Measurements from ENCODE around the gene PARVA.
A peak's percentile ranks its signal among the peaks of the same experiment; 100 is the strongest.

PARVA gene

GRCh38 chr11:12456651-12457579 is 79.5 kb downstream of the PARVA start:
- H3K27ac ChIP-seq (ENCODE audit: low read depth, low read length), result peak overlapping the region; percentile 35; the same call in 1 of the 2 replicates
- 0 out of 2 replicates have a peak overlapping the region, but pooled peaks have one; percentile 10 for H3K4me3 ChIP-seq (ENCODE audit: low read depth, low read length)
- peaks cover 32% of the 10 kb centered on the region for H3K79me2 ChIP-seq (ENCODE audit: control insufficient read depth, insufficient read depth, low read length, unreplicated experiment)
- no peak overlapping the region for H2AFZ ChIP-seq (ENCODE audit: low read length, unreplicated experiment)
- peaks cover 45% of the 10 kb centered on the region for H3K4me1 ChIP-seq (ENCODE audit: control insufficient read depth, insufficient read depth, low read length, unreplicated experiment)
- H3K36me3 ChIP-seq (ENCODE audit: insufficient read depth, low read length), result no peaks in the 10 kb centered on the region
- H3K27me3 ChIP-seq (ENCODE audit: insufficient read depth, low read length), result no peaks in the 10 kb centered on the region

- peaks cover 27% of the 10 kb centered on the region for H3K79me2 ChIP-seq (ENCODE audit: control insufficient read depth, insufficient read depth, low read length, unreplicated experiment)
- H3K36me3 ChIP-seq (ENCODE audit: insufficient read depth, low read length), result no peaks in the 10 kb centered on the region
- H3K4me1 ChIP-seq (ENCODE audit: control insufficient read depth, insufficient read depth, low read length, unreplicated experiment), result peaks cover 45% of the 10 kb centered on the region
- no peaks in the 10 kb centered on the region for H3K27me3 ChIP-seq (ENCODE audit: insufficient read depth, low read length)
- no peak overlapping the region for H3K4me3 ChIP-seq (ENCODE audit: low read depth, low read length)
- H2AFZ ChIP-seq (ENCODE audit: low read length, unreplicated experiment), result no peak overlapping the region
- no peak overlapping the region for H3K27ac ChIP-seq (ENCODE audit: low read depth, low read length)
Observed at GRCh38 chr11:12458042-12458441, 80.7 kb downstream of the PARVA start.

GRCh38 chr11:12459374-12459773 is 82.0 kb downstream of the PARVA start:
- H3K36me3 ChIP-seq (ENCODE audit: insufficient read depth, low read length), result peaks cover 3% of the 10 kb centered on the region; the same call in 1 of the 2 replicates
- H3K27ac ChIP-seq (ENCODE audit: low read depth, low read length), result no peak overlapping the region
- no peak overlapping the region for H3K4me3 ChIP-seq (ENCODE audit: low read depth, low read length)
- peaks cover 27% of the 10 kb centered on the region for H3K79me2 ChIP-seq (ENCODE audit: control insufficient read depth, insufficient read depth, low read length, unreplicated experiment)
- no peak overlapping the region for H2AFZ ChIP-seq (ENCODE audit: low read length, unreplicated experiment)
- H3K27me3 ChIP-seq (ENCODE audit: insufficient read depth, low read length), result no peaks in the 10 kb centered on the region
- peaks cover 33% of the 10 kb centered on the region for H3K4me1 ChIP-seq (ENCODE audit: control insufficient read depth, insufficient read depth, low read length, unreplicated experiment)

- no peak overlapping the region for H3K27ac ChIP-seq (ENCODE audit: low read depth, low read length)
- H2AFZ ChIP-seq (ENCODE audit: low read length, unreplicated experiment), result no peak overlapping the region
- H3K4me3 ChIP-seq (ENCODE audit: low read depth, low read length), result no peak overlapping the region
- H3K27me3 ChIP-seq (ENCODE audit: insufficient read depth, low read length), result no peaks in the 10 kb centered on the region
- H3K4me1 ChIP-seq (ENCODE audit: control insufficient read depth, insufficient read depth, low read length, unreplicated experiment), result peaks cover 27% of the 10 kb centered on the region
- H3K36me3 ChIP-seq (ENCODE audit: insufficient read depth, low read length), result peaks cover 3% of the 10 kb centered on the region; the same call in 1 of the 2 replicates
- peaks cover 26% of the 10 kb centered on the region for H3K79me2 ChIP-seq (ENCODE audit: control insufficient read depth, insufficient read depth, low read length, unreplicated experiment)
Observed at GRCh38 chr11:12459865-12460444, 82.6 kb downstream of the PARVA start.

- peaks cover 3% of the 10 kb centered on the region; the same call in 1 of the 2 replicates for H3K36me3 ChIP-seq (ENCODE audit: insufficient read depth, low read length)
- H3K27ac ChIP-seq (ENCODE audit: low read depth, low read length), result no peak overlapping the region
- H3K27me3 ChIP-seq (ENCODE audit: insufficient read depth, low read length), result no peaks in the 10 kb centered on the region
- peaks cover 22% of the 10 kb centered on the region for H3K79me2 ChIP-seq (ENCODE audit: control insufficient read depth, insufficient read depth, low read length, unreplicated experiment)
- no peak overlapping the region for H2AFZ ChIP-seq (ENCODE audit: low read length, unreplicated experiment)
- H3K4me3 ChIP-seq (ENCODE audit: low read depth, low read length), result no peak overlapping the region
- H3K4me1 ChIP-seq (ENCODE audit: control insufficient read depth, insufficient read depth, low read length, unreplicated experiment), result peaks cover 22% of the 10 kb centered on the region
Observed at GRCh38 chr11:12460466-12460865, 83.1 kb downstream of the PARVA start.

GRCh38 chr11:12461516-12461915 is 84.1 kb downstream of the PARVA start:
- Histone ChIP-seq H3K27ac (ENCODE audit: low read depth, low read length) (no peak overlapping the region), H2AFZ (ENCODE audit: low read length, unreplicated experiment) (no peak overlapping the region), H3K27me3 (ENCODE audit: insufficient read depth, low read length) (no peaks in the 10 kb centered on the region), H3K36me3 (ENCODE audit: insufficient read depth, low read length) (peaks cover 3% of the 10 kb centered on the region; the same call in 1 of the 2 replicates), H3K4me3 (ENCODE audit: low read depth, low read length) (no peak overlapping the region), H3K79me2 (ENCODE audit: control insufficient read depth, insufficient read depth, low read length, unreplicated experiment) (peaks cover 17% of the 10 kb centered on the region), H3K4me1 (ENCODE audit: control insufficient read depth, insufficient read depth, low read length, unreplicated experiment) (peaks cover 11% of the 10 kb centered on the region)

- H3K36me3 ChIP-seq (ENCODE audit: insufficient read depth, low read length), result peaks cover 3% of the 10 kb centered on the region; the same call in 1 of the 2 replicates
- no peak overlapping the region for H2AFZ ChIP-seq (ENCODE audit: low read length, unreplicated experiment)
- H3K27me3 ChIP-seq (ENCODE audit: insufficient read depth, low read length), result no peaks in the 10 kb centered on the region
- H3K4me3 ChIP-seq (ENCODE audit: low read depth, low read length), result no peak overlapping the region
- H3K27ac ChIP-seq (ENCODE audit: low read depth, low read length), result no peak overlapping the region
- peaks cover 6% of the 10 kb centered on the region for H3K4me1 ChIP-seq (ENCODE audit: control insufficient read depth, insufficient read depth, low read length, unreplicated experiment)
- H3K79me2 ChIP-seq (ENCODE audit: control insufficient read depth, insufficient read depth, low read length, unreplicated experiment), result peaks cover 16% of the 10 kb centered on the region
Observed at GRCh38 chr11:12464303-12464702, 86.9 kb downstream of the PARVA start.

- Histone ChIP-seq H3K27me3 (ENCODE audit: insufficient read depth, low read length) (no peaks in the 10 kb centered on the region), H3K36me3 (ENCODE audit: insufficient read depth, low read length) (peaks cover 3% of the 10 kb centered on the region; the same call in 1 of the 2 replicates), H2AFZ (ENCODE audit: low read length, unreplicated experiment) (no peak overlapping the region), H3K27ac (ENCODE audit: low read depth, low read length) (no peak overlapping the region), H3K4me3 (ENCODE audit: low read depth, low read length) (no peak overlapping the region), H3K79me2 (ENCODE audit: control insufficient read depth, insufficient read depth, low read length, unreplicated experiment) (peaks cover 23% of the 10 kb centered on the region), H3K4me1 (ENCODE audit: control insufficient read depth, insufficient read depth, low read length, unreplicated experiment) (peaks cover 14% of the 10 kb centered on the region)
Observed at GRCh38 chr11:12465332-12465731, 88.0 kb downstream of the PARVA start.

- Histone ChIP-seq H3K27me3 (ENCODE audit: insufficient read depth, low read length) (no peaks in the 10 kb centered on the region), H3K79me2 (ENCODE audit: control insufficient read depth, insufficient read depth, low read length, unreplicated experiment) (peaks cover 36% of the 10 kb centered on the region), H3K4me3 (ENCODE audit: low read depth, low read length) (no peak overlapping the region), H3K36me3 (ENCODE audit: insufficient read depth, low read length) (peaks cover 3% of the 10 kb centered on the region; the same call in 1 of the 2 replicates), H2AFZ (ENCODE audit: low read length, unreplicated experiment) (no peak overlapping the region), H3K27ac (ENCODE audit: low read depth, low read length) (no peak overlapping the region), H3K4me1 (ENCODE audit: control insufficient read depth, insufficient read depth, low read length, unreplicated experiment) (peaks cover 14% of the 10 kb centered on the region)
Observed at GRCh38 chr11:12467610-12468009, 90.2 kb downstream of the PARVA start.

- Histone ChIP-seq H3K27ac (ENCODE audit: low read depth, low read length) (no peak overlapping the region), H3K79me2 (ENCODE audit: control insufficient read depth, insufficient read depth, low read length, unreplicated experiment) (peaks cover 36% of the 10 kb centered on the region), H3K27me3 (ENCODE audit: insufficient read depth, low read length) (no peaks in the 10 kb centered on the region), H3K4me3 (ENCODE audit: low read depth, low read length) (peak overlapping the region; percentile 68), H2AFZ (ENCODE audit: low read length, unreplicated experiment) (no peak overlapping the region), H3K36me3 (ENCODE audit: insufficient read depth, low read length) (no peaks in the 10 kb centered on the region), H3K4me1 (ENCODE audit: control insufficient read depth, insufficient read depth, low read length, unreplicated experiment) (peaks cover 14% of the 10 kb centered on the region)
Observed at GRCh38 chr11:12469451-12469850, 92.1 kb downstream of the PARVA start.

Measured in ACC112 (cell line).